Trophoblast cell (in vitro differentiated cells and primary cell): ENCODE measurements around the gene CD2.

Experiments used
- DNase-seq, 2 donors: peaks; one replicate each; pipeline ENCODE4 v3.0.0-alpha.2; 2016
- H2AFZ ChIP-seq: 2 replicates; pipeline ENCODE4 v1.6.1; 2013; ENCODE audit warnings: low read length, moderate library complexity, mild to moderate bottlenecking; ENCODE audit not compliant: insufficient read depth, poor library complexity
- H2AK5ac ChIP-seq: 2 replicates; pipeline ENCODE4 v1.6.1; 2013; ENCODE audit warnings: mild to moderate bottlenecking, low read length
- H2BK120ac ChIP-seq: 2 replicates; pipeline ENCODE4 v1.6.1; 2013; ENCODE audit warnings: low read length, mild to moderate bottlenecking, moderate library complexity; ENCODE audit not compliant: insufficient read depth, poor library complexity
- H2BK12ac ChIP-seq: 2 replicates; pipeline ENCODE4 v1.6.1; 2013; ENCODE audit warnings: mild to moderate bottlenecking, low read length, moderate library complexity
- H2BK5ac ChIP-seq: 2 replicates; pipeline ENCODE4 v1.6.1; 2013; ENCODE audit warnings: low read length, low read depth, moderate library complexity, mild to moderate bottlenecking; ENCODE audit not compliant: poor library complexity
- H3K14ac ChIP-seq: 2 replicates; pipeline ENCODE4 v1.6.1; 2013; ENCODE audit warnings: mild to moderate bottlenecking, low read length
- H3K18ac ChIP-seq: 2 replicates; pipeline ENCODE4 v1.6.1; 2013; ENCODE audit warnings: mild to moderate bottlenecking, low read length
- H3K23ac ChIP-seq: 2 replicates; pipeline ENCODE4 v1.6.1; 2013; ENCODE audit warnings: low read length
- H3K27ac ChIP-seq: 2 replicates; pipeline ENCODE4 v1.5.1; 2013; ENCODE audit warnings: low read depth, mild to moderate bottlenecking, inconsistent platforms, low read length, moderate library complexity
- H3K27me3 ChIP-seq: 2 replicates; pipeline ENCODE4 v1.6.1; 2013; ENCODE audit warnings: inconsistent platforms, mild to moderate bottlenecking, low read length, moderate library complexity; ENCODE audit not compliant: insufficient read depth
- H3K36me3 ChIP-seq, 2 experiments: 1 replicate in 1 of 2; 2 replicates in 1 of 2; pipeline ENCODE4 v1.6.1; 2013; ENCODE audit warnings: low read length in 2 of 2, mild to moderate bottlenecking in 2 of 2, moderate library complexity in 1 of 2; ENCODE audit not compliant: insufficient read depth in 2 of 2, control insufficient read depth in 1 of 2
- H3K4ac ChIP-seq: 2 replicates; pipeline ENCODE4 v1.6.1; 2013; ENCODE audit warnings: low read depth, mild to moderate bottlenecking, low read length, moderate library complexity
- H3K4me1 ChIP-seq, 2 experiments: 1 replicate in 1 of 2; 2 replicates in 1 of 2; pipeline ENCODE4 v1.6.1; 2013; ENCODE audit warnings: low read length in 2 of 2, mild to moderate bottlenecking in 2 of 2, moderate library complexity in 1 of 2; ENCODE audit not compliant: insufficient read depth in 2 of 2, control insufficient read depth in 1 of 2
- H3K4me2 ChIP-seq: 2 replicates; pipeline ENCODE4 v1.6.1; 2013; ENCODE audit warnings: inconsistent platforms, mild to moderate bottlenecking, low read length, moderate library complexity
- H3K4me3 ChIP-seq: 2 replicates; pipeline ENCODE4 v1.5.1; 2013; ENCODE audit warnings: mild to moderate bottlenecking, low read depth, low read length, inconsistent platforms
- H3K79me1 ChIP-seq: one replicate; pipeline ENCODE4 v1.6.1; 2013; ENCODE audit warnings: low read length
- H3K79me2 ChIP-seq: 2 replicates; pipeline ENCODE4 v1.6.1; 2013; ENCODE audit warnings: low read length, mild to moderate bottlenecking; ENCODE audit not compliant: control insufficient read depth, insufficient read depth, poor library complexity
- H3K9ac ChIP-seq: 2 replicates; pipeline ENCODE4 v1.6.1; 2013; ENCODE audit warnings: mild to moderate bottlenecking, low read length
- H3K9me3 ChIP-seq: 2 replicates; pipeline ENCODE4 v1.6.1; 2013; ENCODE audit warnings: low read depth, mild to moderate bottlenecking, control low read depth, inconsistent platforms, low read length; ENCODE audit not compliant: insufficient read depth
- H4K12ac ChIP-seq: 2 replicates; pipeline ENCODE4 v1.6.1; 2013; ENCODE audit warnings: low read depth, mild to moderate bottlenecking, low read length, moderate library complexity
- H4K8ac ChIP-seq: 2 replicates; pipeline ENCODE4 v1.6.1; 2013; ENCODE audit warnings: low read depth, mild to moderate bottlenecking, low read length, moderate library complexity
- H4K91ac ChIP-seq: one replicate; pipeline ENCODE4 v1.6.1; 2013; ENCODE audit warnings: low read depth, mild to moderate bottlenecking, low read length, moderate library complexity
- WGBS: extraction: QIAGEN DNeasy Blood & Tissue Kit; methylation state at CpG from one replicate; pipeline ENCODE4 v1.1.7; 2013; ENCODE audit warnings: missing lambda C conversion rate; ENCODE audit not compliant: insufficient read length, insufficient coverage; ENCODE audit errors: extremely low coverage; 5-methylcytosine and 5-hydroxymethylcytosine counted together

CD2 gene

GRCh38 chr1:116763787-116764465, 9.7 kb downstream of the CD2 start:
- Histone ChIP-seq H3K14ac (no peak overlapping the region), H2BK12ac (no peak overlapping the region), H3K23ac (no peak overlapping the region), H2AFZ (no peak overlapping the region), H3K36me3 (no peaks in the 10 kb centered on the region), H3K27ac (no peak overlapping the region), H4K91ac (no peak overlapping the region), H3K27me3 (no peaks in the 10 kb centered on the region), H3K4ac (no peak overlapping the region), H3K4me2 (no peak overlapping the region), H3K79me2 (no peaks in the 10 kb centered on the region), H3K4me1 (no peaks in the 10 kb centered on the region), H3K9ac (no peak overlapping the region), H2AK5ac (no peak overlapping the region), H4K8ac (no peak overlapping the region), H2BK5ac (no peak overlapping the region), H3K9me3 (peaks cover 10% of the 10 kb centered on the region), H3K79me1 (no peaks in the 10 kb centered on the region), H3K18ac (no peak overlapping the region), H3K4me3 (no peak overlapping the region), H4K12ac (no peak overlapping the region), H2BK120ac (no peak overlapping the region)
- WGBS, result no CpG with 5 or more reads among the region's 11 CpGs
- DNase-seq, result peak in 1 of 2 donors; percentile 68

GRCh38 chr1:116764466-116764898, 10.3 kb downstream of the CD2 start:
- no peaks in the 10 kb centered on the region for H3K36me3 ChIP-seq
- no peak overlapping the region for H2BK120ac ChIP-seq
- peaks cover 10% of the 10 kb centered on the region for H3K9me3 ChIP-seq
- H3K4ac ChIP-seq, result no peak overlapping the region
- no peak overlapping the region for H3K27ac ChIP-seq
- H3K79me2 ChIP-seq, result no peaks in the 10 kb centered on the region
- no peak overlapping the region for H3K18ac ChIP-seq
- H4K8ac ChIP-seq, result no peak overlapping the region
- no peaks in the 10 kb centered on the region for H3K4me1 ChIP-seq
- no peaks in the 10 kb centered on the region for H3K79me1 ChIP-seq
- H3K14ac ChIP-seq, result no peak overlapping the region
- no peak overlapping the region for H2BK5ac ChIP-seq
- no peak overlapping the region for H3K9ac ChIP-seq
- no peak overlapping the region for H3K23ac ChIP-seq
- no peaks in the 10 kb centered on the region for H3K27me3 ChIP-seq
- no peak for DNase-seq
- H3K4me3 ChIP-seq, result no peak overlapping the region
- no peak overlapping the region for H4K91ac ChIP-seq
- no peak overlapping the region for H2AK5ac ChIP-seq
- no peak overlapping the region for H2BK12ac ChIP-seq
- no peak overlapping the region for H2AFZ ChIP-seq
- H3K4me2 ChIP-seq, result no peak overlapping the region
- H4K12ac ChIP-seq, result no peak overlapping the region
- no CpG with 5 or more reads among the region's 5 CpGs for WGBS

- H4K12ac ChIP-seq, result no peak overlapping the region
- H4K8ac ChIP-seq, result no peak overlapping the region
- no peaks in the 10 kb centered on the region for H3K79me2 ChIP-seq
- no peaks in the 10 kb centered on the region for H3K79me1 ChIP-seq
- H2BK120ac ChIP-seq, result no peak overlapping the region
- H3K14ac ChIP-seq, result no peak overlapping the region
- no peak overlapping the region for H3K23ac ChIP-seq
- H3K27ac ChIP-seq, result no peak overlapping the region
- H3K36me3 ChIP-seq, result no peaks in the 10 kb centered on the region
- no peaks in the 10 kb centered on the region for H3K27me3 ChIP-seq
- H3K18ac ChIP-seq, result no peak overlapping the region
- no peak overlapping the region for H2BK12ac ChIP-seq
- WGBS, result no CpG with 5 or more reads among the region's 15 CpGs
- H3K9ac ChIP-seq, result no peak overlapping the region
- H2AFZ ChIP-seq, result no peak overlapping the region
- no peaks in the 10 kb centered on the region for H3K4me1 ChIP-seq
- no peak overlapping the region for H3K4me3 ChIP-seq
- DNase-seq, result no peak
- H2BK5ac ChIP-seq, result no peak overlapping the region
- no peak overlapping the region for H3K4ac ChIP-seq
- no peak overlapping the region for H3K4me2 ChIP-seq
- peaks cover 10% of the 10 kb centered on the region for H3K9me3 ChIP-seq
- no peak overlapping the region for H4K91ac ChIP-seq
- no peak overlapping the region for H2AK5ac ChIP-seq
Measured at GRCh38 chr1:116764906-116765862, 11.0 kb downstream of the CD2 start.

- H3K4me2 ChIP-seq, result no peak overlapping the region
- no CpG with 5 or more reads among the region's 4 CpGs for WGBS
- no peak overlapping the region for H2AK5ac ChIP-seq
- H3K4me1 ChIP-seq, result no peaks in the 10 kb centered on the region
- H4K91ac ChIP-seq, result no peak overlapping the region
- H3K4me3 ChIP-seq, result no peak overlapping the region
- H3K9me3 ChIP-seq, result peaks cover 8% of the 10 kb centered on the region
- no peak overlapping the region for H3K4ac ChIP-seq
- H3K9ac ChIP-seq, result no peak overlapping the region
- no peak overlapping the region for H3K27ac ChIP-seq
- H3K36me3 ChIP-seq, result no peaks in the 10 kb centered on the region
- no peaks in the 10 kb centered on the region for H3K79me2 ChIP-seq
- H2AFZ ChIP-seq, result no peak overlapping the region
- H3K27me3 ChIP-seq, result no peaks in the 10 kb centered on the region
- H2BK5ac ChIP-seq, result no peak overlapping the region
- H3K14ac ChIP-seq, result no peak overlapping the region
- H3K18ac ChIP-seq, result no peak overlapping the region
- H3K79me1 ChIP-seq, result no peaks in the 10 kb centered on the region
- DNase-seq, result peak; percentile 90 to 96
- H4K12ac ChIP-seq, result no peak overlapping the region
- H2BK120ac ChIP-seq, result no peak overlapping the region
- H4K8ac ChIP-seq, result no peak overlapping the region
- no peak overlapping the region for H2BK12ac ChIP-seq
- H3K23ac ChIP-seq, result no peak overlapping the region
Measured at GRCh38 chr1:116765962-116766361, 11.7 kb downstream of the CD2 start.
